Measurements from ENCODE around the gene ELAVL4.
"Not testable (repeated sequence)": the region's sequence is repeated elsewhere in the genome, so short reads cannot be mapped to it uniquely, and the experiment has no call there.

Gene ELAVL4

DNA sequence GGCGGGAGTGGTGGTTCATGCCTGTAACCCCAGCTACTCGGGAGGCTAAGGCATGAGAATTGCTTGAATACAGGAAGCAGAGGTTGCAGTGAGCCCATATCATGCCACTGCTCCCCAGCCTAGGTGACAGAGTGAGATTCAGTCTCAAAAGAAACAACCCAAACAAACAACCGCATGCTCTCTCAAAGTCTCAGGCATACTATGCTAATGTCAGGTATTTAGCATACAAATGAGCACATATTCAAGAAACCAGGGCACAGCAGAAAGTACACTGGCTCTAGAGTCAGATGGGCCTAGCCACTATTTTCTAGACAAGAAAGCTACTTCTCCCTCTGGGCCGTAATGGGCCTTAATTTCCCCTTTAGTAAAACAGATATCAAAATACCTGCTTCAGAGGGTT lies 55.0 kb downstream of the ELAVL4 start:
- TF ChIP-seq, protein P1, sequence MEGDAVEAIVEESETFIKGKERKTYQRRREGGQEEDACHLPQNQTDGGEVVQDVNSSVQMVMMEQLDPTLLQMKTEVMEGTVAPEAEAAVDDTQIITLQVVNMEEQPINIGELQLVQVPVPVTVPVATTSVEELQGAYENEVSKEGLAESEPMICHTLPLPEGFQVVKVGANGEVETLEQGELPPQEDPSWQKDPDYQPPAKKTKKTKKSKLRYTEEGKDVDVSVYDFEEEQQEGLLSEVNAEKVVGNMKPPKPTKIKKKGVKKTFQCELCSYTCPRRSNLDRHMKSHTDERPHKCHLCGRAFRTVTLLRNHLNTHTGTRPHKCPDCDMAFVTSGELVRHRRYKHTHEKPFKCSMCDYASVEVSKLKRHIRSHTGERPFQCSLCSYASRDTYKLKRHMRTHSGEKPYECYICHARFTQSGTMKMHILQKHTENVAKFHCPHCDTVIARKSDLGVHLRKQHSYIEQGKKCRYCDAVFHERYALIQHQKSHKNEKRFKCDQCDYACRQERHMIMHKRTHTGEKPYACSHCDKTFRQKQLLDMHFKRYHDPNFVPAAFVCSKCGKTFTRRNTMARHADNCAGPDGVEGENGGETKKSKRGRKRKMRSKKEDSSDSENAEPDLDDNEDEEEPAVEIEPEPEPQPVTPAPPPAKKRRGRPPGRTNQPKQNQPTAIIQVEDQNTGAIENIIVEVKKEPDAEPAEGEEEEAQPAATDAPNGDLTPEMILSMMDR (IDR thresholded peaks at IDR 0.05; ENCODE audit: control extremely low read depth, extremely low read depth, low read depth, missing control alignments), result no peak
- no peak for DNase-seq (ENCODE audit: extremely low spot score)
- CTCF ChIA-PET, result no interaction called here
- POLR2A ChIA-PET, result no interaction called here

DNA sequence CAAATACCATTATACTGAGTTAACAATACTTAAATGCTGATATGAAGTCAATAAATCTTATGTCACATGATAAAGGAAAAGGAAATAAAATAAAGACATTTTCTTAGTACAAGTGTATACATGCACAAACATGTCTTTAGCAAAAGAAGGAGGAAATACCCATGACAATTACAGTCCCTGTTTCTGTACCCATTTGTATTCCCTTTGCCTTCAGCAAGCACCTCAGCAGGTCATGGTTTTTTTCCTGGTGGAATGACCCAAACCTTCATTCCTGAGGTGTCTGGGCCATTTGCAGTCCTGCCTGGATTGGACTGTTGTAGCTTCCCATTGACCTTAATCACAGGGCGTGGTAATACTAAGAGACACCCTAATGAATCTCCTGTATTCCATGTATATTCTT lies 57.6 kb downstream of the ELAVL4 start:
- POLR2A ChIA-PET; CTCF ChIA-PET; DNase-seq (ENCODE audit: extremely low spot score): not testable (repeated sequence)

DNA sequence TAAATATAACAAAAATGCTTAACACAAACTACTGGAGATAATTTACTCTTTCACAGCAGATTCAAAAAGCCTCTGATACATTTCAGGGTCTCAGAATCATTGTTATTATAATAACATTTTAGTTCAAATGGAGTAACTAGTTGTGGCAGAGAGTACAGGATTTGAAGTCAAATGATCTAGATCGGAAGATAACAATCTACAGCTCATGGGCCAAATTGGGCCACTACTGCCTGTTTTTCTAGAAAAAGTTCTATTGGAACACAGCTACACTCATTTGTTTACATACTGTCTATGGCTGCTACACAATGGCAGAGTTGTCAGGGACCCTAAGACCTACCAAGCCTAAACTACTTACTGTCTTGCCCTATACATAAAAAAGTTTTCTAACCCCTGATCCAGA lies 63.6 kb downstream of the ELAVL4 start:
- TF ChIP-seq, protein P1 (IDR thresholded peaks at IDR 0.05; ENCODE audit: control extremely low read depth, extremely low read depth, low read depth, missing control alignments), result no peak
- DNase-seq (ENCODE audit: extremely low spot score), result no peak
- ChIA-PET POLR2A (no interaction called here), CTCF (interaction anchor here (0.9 kb wide), 1 partner anchor 8 kb away, joined by 4 read pairs; no protein-coding TSS in a partner anchor)

DNA sequence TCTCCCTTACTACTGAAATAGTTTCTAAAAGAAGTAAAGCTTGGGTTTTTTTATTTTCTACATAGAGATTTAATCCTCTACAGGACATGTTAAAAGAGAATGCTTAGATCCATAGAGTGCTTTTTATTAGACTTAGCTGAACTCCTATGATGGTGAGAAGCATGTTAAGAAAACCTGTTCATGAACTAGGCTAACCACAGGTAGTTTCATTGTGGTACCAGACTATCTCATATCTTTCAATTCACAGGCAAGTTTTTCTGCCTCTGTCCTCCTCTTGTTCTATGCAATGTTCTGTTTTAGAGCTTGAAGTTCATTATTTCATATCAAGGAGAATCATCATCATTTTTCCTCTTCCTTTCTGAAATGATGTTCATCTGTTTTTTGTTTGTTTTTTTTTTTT lies 65.4 kb downstream of the ELAVL4 start:
- ChIA-PET CTCF (interaction anchor here (1.1 to 1.3 kb wide), 2 partner anchors 8 to 39 kb away, joined by 3 read pairs; no protein-coding TSS in a partner anchor), POLR2A (no interaction called here)
- no peak for DNase-seq (ENCODE audit: extremely low spot score)
- TF ChIP-seq, protein P1 (IDR thresholded peaks at IDR 0.05; ENCODE audit: control extremely low read depth, extremely low read depth, low read depth, missing control alignments), result no peak

DNA sequence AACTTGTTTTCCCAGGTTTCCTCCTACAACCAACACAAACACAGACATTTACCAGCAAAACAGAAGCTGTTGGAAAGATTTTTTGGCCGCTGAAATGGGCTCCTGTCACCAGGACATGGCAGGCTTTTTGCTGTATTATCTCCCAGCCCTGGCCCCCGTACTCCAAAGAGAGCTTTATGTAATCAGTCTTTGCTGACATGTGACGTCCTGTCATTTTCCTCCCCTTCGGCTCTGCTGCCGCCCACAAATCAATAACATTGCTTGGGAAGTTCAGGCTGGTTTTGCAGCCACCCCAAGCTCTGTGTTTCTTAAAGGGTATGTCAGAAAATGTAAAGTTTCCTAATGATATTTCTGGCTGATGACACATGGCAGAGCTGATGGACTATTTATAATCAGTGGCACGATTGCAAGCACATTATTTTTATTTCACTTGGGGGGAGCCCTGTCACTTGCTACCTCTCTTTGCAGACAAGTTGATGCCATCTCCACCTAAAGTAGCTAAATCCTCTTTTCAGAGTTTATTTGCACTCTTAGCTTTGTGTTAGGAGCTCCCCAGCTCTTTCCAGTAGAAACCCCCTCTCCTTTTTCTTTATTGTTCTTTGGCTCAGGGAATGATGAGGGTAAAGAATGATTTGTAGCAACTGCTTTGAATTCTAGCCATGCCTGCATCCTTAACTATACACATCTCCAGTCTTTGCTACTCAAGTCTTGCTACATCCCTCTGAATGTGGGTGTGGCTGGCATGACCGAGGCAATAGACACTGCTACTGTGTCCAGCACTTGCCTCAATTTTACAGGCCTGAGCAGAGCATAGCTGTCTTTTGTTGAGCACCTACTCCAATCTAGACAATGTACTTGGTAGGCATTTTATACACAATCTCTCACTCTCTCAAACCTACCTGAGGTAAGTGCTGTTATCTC lies 67.3 kb downstream of the ELAVL4 start:
- ChIA-PET POLR2A (no interaction called here), CTCF (interaction anchor here (1.4 to 1.7 kb wide), 2 partner anchors 7 to 17 kb away, joined by 3 read pairs; no protein-coding TSS in a partner anchor)
- TF ChIP-seq, protein P1 (IDR thresholded peaks at IDR 0.05; ENCODE audit: control extremely low read depth, extremely low read depth, low read depth, missing control alignments), result no peak
- DNase-seq (ENCODE audit: extremely low spot score), result no peak

DNA sequence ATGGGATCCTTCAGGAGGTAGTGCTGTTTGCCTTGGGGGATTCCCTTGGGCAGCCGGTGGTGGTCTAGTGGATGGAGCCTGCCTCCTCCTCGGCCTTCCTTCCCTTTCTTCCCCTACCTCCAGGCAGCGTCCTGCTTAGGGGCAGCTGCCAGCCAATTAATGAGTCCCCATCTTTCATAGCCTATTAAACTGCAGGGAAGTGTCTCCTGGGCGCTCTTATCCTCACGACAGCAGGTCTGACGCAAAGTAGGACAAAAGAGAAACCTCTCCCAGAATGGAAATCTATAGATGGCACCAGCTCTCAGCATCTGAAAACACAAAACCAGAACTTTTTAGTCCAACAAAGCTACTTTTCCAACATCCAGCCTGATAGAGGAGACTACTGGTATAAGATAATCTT lies 69.3 kb downstream of the ELAVL4 start:
- TF ChIP-seq, protein P1 (IDR thresholded peaks at IDR 0.05; ENCODE audit: control extremely low read depth, extremely low read depth, low read depth, missing control alignments), result no peak
- no peak for DNase-seq (ENCODE audit: extremely low spot score)
- CTCF ChIA-PET, result no interaction called here
- POLR2A ChIA-PET, result no interaction called here

DNA sequence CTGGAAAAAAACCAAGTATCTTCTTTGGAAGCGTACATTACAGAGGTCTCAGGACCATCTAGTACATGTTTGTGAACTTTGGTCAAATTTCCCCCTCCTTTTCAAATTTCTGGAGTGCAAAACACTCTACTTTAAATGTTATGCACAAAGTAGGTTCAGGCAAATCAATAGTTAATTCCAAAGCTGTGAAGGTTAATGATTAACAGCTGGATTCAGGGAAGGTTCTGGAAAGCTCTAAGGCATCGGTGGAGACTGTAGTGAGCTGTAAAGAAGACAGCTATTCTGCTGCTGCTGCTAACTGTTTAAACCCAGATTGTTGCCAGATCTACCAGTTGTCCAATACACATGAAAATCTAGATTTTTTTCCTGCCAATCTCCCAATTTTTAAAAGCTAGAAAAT lies 70.9 kb downstream of the ELAVL4 start:
- ChIA-PET CTCF (no interaction called here), POLR2A (no interaction called here)
- TF ChIP-seq, protein P1 (IDR thresholded peaks at IDR 0.05; ENCODE audit: control extremely low read depth, extremely low read depth, low read depth, missing control alignments), result no peak
- DNase-seq (ENCODE audit: extremely low spot score), result no peak

All from GM10248 (cell line).